ENCODE measurements around the gene POLL.

DNA sequence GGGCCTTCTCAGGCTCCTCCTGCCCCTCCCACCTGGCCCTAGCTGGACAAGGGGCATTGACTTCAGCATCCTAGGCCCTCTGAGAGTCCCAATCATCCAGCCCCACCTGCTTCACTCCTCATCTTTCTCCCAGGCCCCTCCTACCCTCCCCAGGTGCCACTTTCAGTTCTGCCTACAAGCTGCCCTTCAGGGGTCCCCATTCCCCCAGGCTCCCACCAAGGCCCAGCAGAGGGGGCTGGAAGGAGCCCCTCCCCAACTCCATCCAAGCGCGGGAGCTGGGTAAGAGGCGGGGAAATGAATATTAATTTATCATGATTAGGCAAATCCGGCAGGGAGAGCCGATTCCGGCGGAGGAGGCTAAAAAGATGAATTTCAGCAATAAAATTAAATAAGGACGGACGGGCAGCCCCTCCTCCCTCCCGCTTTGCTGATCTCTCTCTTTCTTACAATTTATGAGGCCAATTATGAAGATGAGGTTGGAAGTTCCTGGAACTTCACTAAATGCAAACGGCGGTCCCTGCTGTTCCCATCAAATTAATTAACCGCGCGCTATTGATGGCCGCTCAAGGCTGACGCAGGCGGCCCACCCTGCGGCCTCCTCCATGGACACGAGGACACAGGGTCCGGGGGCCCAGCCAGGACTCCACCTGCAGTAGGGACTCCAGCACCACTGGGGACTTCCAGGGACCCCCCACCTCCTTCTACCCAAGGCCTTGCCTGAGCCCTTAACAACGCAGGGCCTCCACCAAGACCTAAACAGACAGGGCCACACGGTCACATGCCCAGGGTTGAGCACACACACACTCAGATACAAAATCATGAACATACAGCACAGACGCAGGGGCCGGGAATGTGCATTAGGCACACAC is 13.9 kb downstream of the POLL start:
- TF ChIP-seq GATA2 (IDR thresholded peaks at IDR 0.05; ENCODE audit: low read depth, low read length) (no peak), GATA3 (IDR thresholded peaks at IDR 0.05; ENCODE audit: low read depth, low read length) (no peak)

Data from SH-SY5Y (cell line).